ENCODE data around the gene MLIP. TPM values are rescaled to one million over a fixed set of nuclear protein-coding genes. Genes with fewer than 3 reads are reported as not detected.

MLIP gene
- total RNA-seq, 1 experiment from 2014 or later = 0.59 TPM

DNA sequence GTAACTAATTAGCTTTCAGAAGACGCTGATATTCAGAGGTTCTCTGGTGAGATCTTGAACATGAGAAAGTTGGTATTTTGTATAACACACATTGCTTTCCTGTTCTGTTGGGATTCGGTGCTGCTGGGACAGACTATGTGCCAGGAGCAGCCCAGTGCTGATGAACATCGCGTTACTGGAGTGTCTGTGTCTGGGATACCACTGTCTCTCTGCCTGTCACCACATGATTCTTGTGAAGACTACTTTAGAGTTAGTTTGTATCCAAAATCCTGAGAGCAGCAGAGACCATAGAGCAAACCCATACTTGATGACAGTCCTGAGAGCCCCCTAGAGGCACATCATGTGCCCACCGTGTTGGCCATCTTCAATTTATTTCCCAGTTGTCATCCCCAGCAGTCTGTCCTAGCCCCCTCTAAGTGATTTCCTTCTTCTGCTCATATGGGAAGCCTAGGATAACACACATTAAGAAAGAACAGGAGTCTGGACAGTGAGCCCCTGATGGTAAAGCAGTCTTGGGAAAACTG, 155.2 kb downstream of the MLIP start:
- no peaks in the 10 kb centered on the region for H4K20me1 ChIP-seq (ENCODE audit: insufficient read depth)
- H3K4me3 ChIP-seq (replicated peaks in 1 of 2; ENCODE audit: low read depth in 1 of 2, low read length in 2 of 2) = no peak overlapping the region
- no peak; the same call in 1 of the 2 replicates for ATAC-seq
- BruUV-seq (replicated peaks) = no TSS peak
- no peak for DNase-seq (ENCODE audit: low read depth, low spot score)
- H3K9me3 ChIP-seq (ENCODE audit: control insufficient read depth in 1 of 2, insufficient read depth in 1 of 2, low read depth in 1 of 2, low read length in 2 of 2) = no peaks in the 10 kb centered on the region
- RAD21 ChIA-PET (ENCODE audit: low non-redundant PET in 1 of 2, low total read pairs in 2 of 2, uncharacterized antibody in 2 of 2, unreplicated experiment in 2 of 2) = no interaction called here
- H3K36me3 ChIP-seq (ENCODE audit: control insufficient read depth in 1 of 2, insufficient read depth in 2 of 2, low read length in 2 of 2) = no peaks in the 10 kb centered on the region
- H3K27ac ChIP-seq (ENCODE audit: low read depth, low read length) = no peak overlapping the region
- no peaks in the 10 kb centered on the region for H3K9me2 ChIP-seq (ENCODE audit: insufficient read depth)
- no peaks in the 10 kb centered on the region for H3K27me3 ChIP-seq (ENCODE audit: insufficient read depth, low read length)
- no peak overlapping the region for H3K9ac ChIP-seq (ENCODE audit: low read length)
- POLR2A ChIA-PET = no interaction called here
- no peaks in the 10 kb centered on the region for H3K79me2 ChIP-seq (ENCODE audit: insufficient read depth, low read length)
- intact Hi-C loops (cut with micrococcal nuclease) = no loop called here
- CTCF ChIA-PET = interaction anchor here (1.1 to 2.3 kb wide), 2 partner anchors 279 to 280 kb away, joined by 4 to 16 read pairs; no protein-coding TSS in a partner anchor
- H3K4me1 ChIP-seq (ENCODE audit: control insufficient read depth in 1 of 2, insufficient read depth in 2 of 2, low read length in 2 of 2) = no peaks in the 10 kb centered on the region
- H2AFZ ChIP-seq (ENCODE audit: low read depth, low read length, poor library complexity, severe bottlenecking) = no peak overlapping the region
- no peak overlapping the region for H3K4me2 ChIP-seq (ENCODE audit: low read length)
- TF ChIP-seq CBX3 (IDR thresholded peaks at IDR 0.05; ENCODE audit: low read depth) (no peak), EGR1 (IDR thresholded peaks at IDR 0.05; ENCODE audit: low read depth) (no peak), YY1 (IDR thresholded peaks at IDR 0.05; ENCODE audit: extremely low read depth, insufficient replicate concordance, low read depth, low read length) (no peak), CEBPB (IDR thresholded peaks at IDR 0.05; ENCODE audit: low read depth) (no peak), POLR2AphosphoS5 (IDR thresholded peaks at IDR 0.05; ENCODE audit: low read depth, low read length) (no peak), POLR2A (IDR thresholded peaks at IDR 0.05; ENCODE audit: borderline replicate concordance, extremely low read depth, insufficient read depth, insufficient read length) (no peak), JUND (IDR thresholded peaks at IDR 0.05) (no peak), FOSL1 (IDR thresholded peaks at IDR 0.05; ENCODE audit: low read depth) (no peak), ZNF274 (IDR thresholded peaks at IDR 0.05; ENCODE audit: low read depth, low read length) (no peak), ZFX (IDR thresholded peaks at IDR 0.05) (no peak), SRF (IDR thresholded peaks at IDR 0.05; ENCODE audit: low read depth) (no peak), RAD21 (IDR thresholded peaks at IDR 0.05; ENCODE audit: low read depth) (peak; percentile 23; the same call in 1 of the 2 replicates)
- TF ChIP-seq, protein P1, sequence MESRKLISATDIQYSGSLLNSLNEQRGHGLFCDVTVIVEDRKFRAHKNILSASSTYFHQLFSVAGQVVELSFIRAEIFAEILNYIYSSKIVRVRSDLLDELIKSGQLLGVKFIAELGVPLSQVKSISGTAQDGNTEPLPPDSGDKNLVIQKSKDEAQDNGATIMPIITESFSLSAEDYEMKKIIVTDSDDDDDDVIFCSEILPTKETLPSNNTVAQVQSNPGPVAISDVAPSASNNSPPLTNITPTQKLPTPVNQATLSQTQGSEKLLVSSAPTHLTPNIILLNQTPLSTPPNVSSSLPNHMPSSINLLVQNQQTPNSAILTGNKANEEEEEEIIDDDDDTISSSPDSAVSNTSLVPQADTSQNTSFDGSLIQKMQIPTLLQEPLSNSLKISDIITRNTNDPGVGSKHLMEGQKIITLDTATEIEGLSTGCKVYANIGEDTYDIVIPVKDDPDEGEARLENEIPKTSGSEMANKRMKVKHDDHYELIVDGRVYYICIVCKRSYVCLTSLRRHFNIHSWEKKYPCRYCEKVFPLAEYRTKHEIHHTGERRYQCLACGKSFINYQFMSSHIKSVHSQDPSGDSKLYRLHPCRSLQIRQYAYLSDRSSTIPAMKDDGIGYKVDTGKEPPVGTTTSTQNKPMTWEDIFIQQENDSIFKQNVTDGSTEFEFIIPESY (IDR thresholded peaks at IDR 0.05; ENCODE audit: extremely low read depth, insufficient replicate concordance, low read length) = no peak
- TF ChIP-seq, protein P2, sequence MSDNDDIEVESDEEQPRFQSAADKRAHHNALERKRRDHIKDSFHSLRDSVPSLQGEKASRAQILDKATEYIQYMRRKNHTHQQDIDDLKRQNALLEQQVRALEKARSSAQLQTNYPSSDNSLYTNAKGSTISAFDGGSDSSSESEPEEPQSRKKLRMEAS (IDR thresholded peaks at IDR 0.05) = no peak
- TF ChIP-seq, protein P3, sequence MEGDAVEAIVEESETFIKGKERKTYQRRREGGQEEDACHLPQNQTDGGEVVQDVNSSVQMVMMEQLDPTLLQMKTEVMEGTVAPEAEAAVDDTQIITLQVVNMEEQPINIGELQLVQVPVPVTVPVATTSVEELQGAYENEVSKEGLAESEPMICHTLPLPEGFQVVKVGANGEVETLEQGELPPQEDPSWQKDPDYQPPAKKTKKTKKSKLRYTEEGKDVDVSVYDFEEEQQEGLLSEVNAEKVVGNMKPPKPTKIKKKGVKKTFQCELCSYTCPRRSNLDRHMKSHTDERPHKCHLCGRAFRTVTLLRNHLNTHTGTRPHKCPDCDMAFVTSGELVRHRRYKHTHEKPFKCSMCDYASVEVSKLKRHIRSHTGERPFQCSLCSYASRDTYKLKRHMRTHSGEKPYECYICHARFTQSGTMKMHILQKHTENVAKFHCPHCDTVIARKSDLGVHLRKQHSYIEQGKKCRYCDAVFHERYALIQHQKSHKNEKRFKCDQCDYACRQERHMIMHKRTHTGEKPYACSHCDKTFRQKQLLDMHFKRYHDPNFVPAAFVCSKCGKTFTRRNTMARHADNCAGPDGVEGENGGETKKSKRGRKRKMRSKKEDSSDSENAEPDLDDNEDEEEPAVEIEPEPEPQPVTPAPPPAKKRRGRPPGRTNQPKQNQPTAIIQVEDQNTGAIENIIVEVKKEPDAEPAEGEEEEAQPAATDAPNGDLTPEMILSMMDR (IDR thresholded peaks at IDR 0.05 in 2 of 3, conservative IDR thresholded peaks at IDR 0.05 in 1 of 3; ENCODE audit: borderline replicate concordance in 1 of 3, insufficient read depth in 1 of 3, low read depth in 2 of 3, low read length in 2 of 3) = 0 out of 6 replicates have a peak, but pooled peaks of 1 of the 3 experiments have one; percentile 16

All from HCT116 (cell line).